GM12878 (cell line): ENCODE results near the gene SHC2. TPM values are rescaled to one million over a fixed set of nuclear protein-coding genes. Genes with fewer than 3 reads are reported as not detected.

Experiments used
- ATAC-seq: fragments of 200-7000 bp; cut with Tn5 transposase; 3 replicates; pipeline ENCODE4 v1.9.1; 2020; ENCODE audit warnings: mild to moderate bottlenecking, moderate library complexity
- BruUV-seq: library from RNA; stranded (reverse); fragments of 400-500 nt; replicated peaks from 2 replicates; lab custom pipeline; 2021; lab: Mats Ljungman, UMichigan
- CTCF ChIA-PET: fragments of 300-600 bp; sonication (Branson Sonifier 250); formaldehyde crosslinking; extraction: SDS; loops from one replicate; lab custom pipeline; 2021; ENCODE audit warnings: inconsistent platforms; lab: Yijun Ruan, JAX
- POLR2A ChIA-PET: fragments of 350-600 bp; formaldehyde crosslinking; extraction: SDS; loops from one replicate; lab custom pipeline; 2021; ENCODE audit warnings: inconsistent platforms; lab: Charles Lee
- RAD21 ChIA-PET: fragments of 300-600 bp; sonication (Branson Sonifier 250); formaldehyde crosslinking; loops from one replicate; lab custom pipeline; 2023; ENCODE audit warnings: antibody characterized with exemption; ENCODE audit not compliant: unreplicated experiment; lab: Charles Lee
- SMC1A ChIA-PET: fragments of 300-600 bp; sonication (Branson Sonifier 250); formaldehyde crosslinking; loops from one replicate; lab custom pipeline; 2023; ENCODE audit not compliant: unreplicated experiment, uncharacterized antibody; lab: Charles Lee
- DNase-seq: peaks from one replicate; pipeline ENCODE4 v3.0.0-alpha.2; 2011; ENCODE audit warnings: low read depth, low spot score
- FAIRE-seq: peaks from 3 replicates; lab custom pipeline; 2011; peaks lifted over from hg19 to GRCh38; lab: Jason Lieb, UNC
- H2AFZ ChIP-seq: 2 replicates; pipeline ENCODE4 v1.6.0; 2011; ENCODE audit warnings: low read depth, low read length, control low read depth; ENCODE audit not compliant: control insufficient read depth
- H3K27ac ChIP-seq: 2 replicates; pipeline ENCODE4 v1.5.1; 2011; ENCODE audit warnings: control low read depth; ENCODE audit not compliant: control insufficient read depth, insufficient read depth
- H3K27me3 ChIP-seq, 2 experiments: replicated peaks in 1 of 2; 2 replicates each; pipeline versions ENCODE4 v1.6.0 to v1.6.1; 2011; ENCODE audit warnings: low read length in 1 of 2; ENCODE audit not compliant: control insufficient read depth in 2 of 2, insufficient read depth in 2 of 2
- H3K36me3 ChIP-seq, 2 experiments: 2 replicates each; pipeline ENCODE4 v1.5.1; 2011; ENCODE audit warnings: low read length in 1 of 2; ENCODE audit not compliant: control insufficient read depth in 2 of 2, insufficient read depth in 2 of 2
- H3K4me1 ChIP-seq: 2 replicates; pipeline ENCODE4 v1.6.1; 2011; ENCODE audit warnings: mild to moderate bottlenecking, low read length, moderate library complexity, mixed read lengths; ENCODE audit not compliant: control insufficient read depth, insufficient read depth
- H3K4me2 ChIP-seq: 2 replicates; pipeline ENCODE4 v1.6.0; 2011; ENCODE audit warnings: control low read depth; ENCODE audit not compliant: control insufficient read depth, insufficient read depth
- H3K4me3 ChIP-seq: fragments of 200-600 bp; sonication (generic); 2 replicates; pipeline ENCODE4 v1.5.1; 2016
- H3K79me2 ChIP-seq: 2 replicates; pipeline ENCODE4 v1.6.0; 2011; ENCODE audit warnings: low read length; ENCODE audit not compliant: control insufficient read depth, insufficient read depth
- H3K9ac ChIP-seq: 2 replicates; pipeline ENCODE4 v1.8.0; 2011; ENCODE audit warnings: low read length, control low read depth, mixed read lengths; ENCODE audit not compliant: control insufficient read depth, insufficient read depth
- H3K9me3 ChIP-seq: replicated peaks from 3 replicates; pipeline ENCODE4 v1.5.1; 2011; ENCODE audit warnings: mild to moderate bottlenecking, low read length; ENCODE audit not compliant: control insufficient read depth, insufficient read depth
- H4K20me1 ChIP-seq: 2 replicates; pipeline ENCODE4 v1.6.0; 2011; ENCODE audit not compliant: control insufficient read depth, insufficient read depth
- BMI1 ChIP-seq: fragments of 450-650 bp; IDR thresholded peaks from 2 replicates; pipeline ENCODE4 v1.6.1; 2016; ENCODE audit warnings: mild to moderate bottlenecking, moderate library complexity, borderline replicate concordance
- BRCA1 ChIP-seq: IDR thresholded peaks from 2 replicates; pipeline ENCODE4 v1.6.1; 2011; ENCODE audit warnings: low read depth, low read length, improper control_type of control experiment
- CHD1 ChIP-seq: IDR thresholded peaks from 2 replicates; pipeline ENCODE4 v1.6.1; 2012; ENCODE audit warnings: low read depth, low read length, improper control_type of control experiment
- EGR1 ChIP-seq, 2 experiments: IDR thresholded peaks; 1 replicate in 1 of 2; 2 replicates in 1 of 2; pipeline ENCODE4 v1.6.1; 2011 to 2012; ENCODE audit warnings: low read depth in 2 of 2, low read length in 2 of 2, borderline replicate concordance in 1 of 2, mild to moderate bottlenecking in 1 of 2, moderate library complexity in 1 of 2
- IKZF1 ChIP-seq: fragments of 450-650 bp; conservative IDR thresholded peaks from 2 replicates; pipeline ENCODE4 v1.6.1; 2017; ENCODE audit warnings: antibody characterized with exemption, mild to moderate bottlenecking
- IRF4 ChIP-seq: IDR thresholded peaks from 2 replicates; pipeline ENCODE4 v1.6.1; 2011; ENCODE audit warnings: low read depth, low read length
- LARP7 ChIP-seq: fragments of 450-650 bp; IDR thresholded peaks from 2 replicates; pipeline ENCODE4 v1.6.1; 2017; ENCODE audit warnings: mild to moderate bottlenecking
- MTA2 ChIP-seq: fragments of 450-650 bp; IDR thresholded peaks from 2 replicates; pipeline ENCODE4 v1.6.1; 2016; ENCODE audit warnings: low read depth, mild to moderate bottlenecking, moderate library complexity
- RUNX3 ChIP-seq: IDR thresholded peaks from 2 replicates; pipeline ENCODE4 v1.6.1; 2012; ENCODE audit warnings: low read length, inconsistent platforms
- SMAD1 ChIP-seq: fragments of 450-650 bp; IDR thresholded peaks from 2 replicates; pipeline ENCODE4 v1.6.1; 2018; ENCODE audit warnings: mild to moderate bottlenecking, low read depth; ENCODE audit not compliant: partially characterized antibody
- SMAD5 ChIP-seq: IDR thresholded peaks from 2 replicates; pipeline ENCODE4 v1.6.1; 2016; ENCODE audit warnings: antibody characterized with exemption, low read depth
- ZNF24 ChIP-seq: fragments of 450-650 bp; IDR thresholded peaks from 2 replicates; pipeline ENCODE4 v1.6.1; 2017; ENCODE audit warnings: antibody characterized with exemption, mild to moderate bottlenecking
- WGBS: methylation state at CpG from one replicate; pipeline ENCODE4 v1.1.6; 2016; ENCODE audit warnings: low lambda C conversion rate; ENCODE audit not compliant: insufficient replicate concordance, insufficient coverage; ENCODE audit errors: missing lambda C conversion rate; 5-methylcytosine and 5-hydroxymethylcytosine counted together
- in situ Hi-C: fragments of 300-500 bp; cut with MboI; formaldehyde crosslinking; loops from 9 replicates; pipeline ENCODE4 v1.14.3; 2018; ENCODE audit warnings: mixed read lengths
- intact Hi-C: fragments of 100-400 bp; cut with micrococcal nuclease; formaldehyde crosslinking; loops from one replicate; pipeline ENCODE4 v1.14.2; 2022; ENCODE audit not compliant: unreplicated experiment
- polyA plus RNA-seq, 11 experiments: library from polyadenylated mRNA; depleted of rRNA in 4 of 11; unstranded in 6 of 11; stranded (reverse) in 5 of 11; fragments of >200 nt; fragmentation: Nextera tagmentation in 4 of 11; fragmentation: Illumina TruSeq in 1 of 11; extraction: Ambion mirVana in 4 of 11; extraction: Trizol in 1 of 11; gene quantifications; 1 replicate in 1 of 11; 2 replicates in 10 of 11; pipeline versions ENCODE4 v1.2.1 to v1.2.3, GENCODE V29; 2011 to 2016; ENCODE audit warnings: inconsistent platforms in 2 of 11, missing spikeins in 2 of 11, low read depth in 1 of 11
- total RNA-seq, 4 experiments: library from RNA; depleted of rRNA in 3 of 4; stranded (reverse); fragments of >200 nt in 3 of 4; fragmentation: Illumina TruSeq in 1 of 4; extraction: Trizol in 1 of 4; gene quantifications; 2 replicates each; pipeline versions ENCODE4 v1.2.1 to v1.2.3, GENCODE V29; 2013 to 2021
- TF ChIP-seq, protein P1 (sequence below): fragments of 450-650 bp; formaldehyde crosslinking; IDR thresholded peaks from 2 replicates; pipeline ENCODE4 v1.4.0; 2022; ENCODE audit warnings: mild to moderate bottlenecking, moderate library complexity
- TF ChIP-seq, protein P2 (sequence below): fragments of 450-650 bp; IDR thresholded peaks from 2 replicates; pipeline ENCODE4 v1.6.1; 2017; ENCODE audit warnings: mild to moderate bottlenecking, moderate library complexity

SHC2 gene
- total and polyA plus RNA-seq, 10 of the 15 experiments (the other 5 are each of a cell fraction or from before 2014, with no cell fraction given), result 0.08 TPM; not detected in 9

DNA sequence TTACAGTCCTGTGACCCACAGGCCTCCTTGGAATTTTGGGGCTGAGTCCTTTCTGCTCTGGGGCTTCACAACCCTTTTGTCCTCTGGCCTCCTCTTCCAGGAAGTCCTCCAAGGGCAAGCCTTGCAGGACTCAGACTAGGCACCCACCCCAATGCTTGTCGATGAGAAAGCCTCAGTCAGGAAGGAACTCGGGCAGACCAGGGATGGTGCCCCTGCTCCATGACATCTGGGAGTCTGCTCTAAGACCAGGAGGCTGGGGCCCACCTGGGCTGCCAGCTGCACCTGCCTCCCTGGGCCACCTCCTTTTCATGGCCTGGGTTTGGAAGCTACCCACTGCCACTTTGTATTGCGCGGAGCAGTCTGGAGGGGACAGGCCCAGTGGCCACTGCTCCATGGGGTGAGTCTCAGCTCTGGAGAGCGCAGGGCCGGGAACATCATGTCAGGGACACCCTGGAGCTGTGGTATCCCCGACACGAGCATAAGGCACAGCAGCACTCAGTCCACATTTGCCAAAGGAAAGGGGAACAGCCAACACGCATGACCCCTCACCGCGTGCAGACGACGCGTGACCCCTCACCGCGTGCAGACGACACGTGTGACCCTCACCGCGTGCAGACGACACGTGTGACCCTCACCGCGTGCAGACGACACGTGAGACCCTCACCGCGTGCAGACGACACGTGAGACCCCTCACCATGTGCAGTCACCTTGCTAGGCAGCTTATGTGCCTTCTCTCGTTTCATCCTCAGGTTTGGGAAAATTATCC lies 62.7 kb downstream of the SHC2 start:
- Histone ChIP-seq H3K9me3 (peaks cover 5% of the 10 kb centered on the region; the same call in 2 of the 3 replicates), H3K79me2 (no peaks in the 10 kb centered on the region), H3K4me3 (no peak overlapping the region), H3K9ac (no peak overlapping the region), H3K4me2 (no peak overlapping the region), H4K20me1 (no peaks in the 10 kb centered on the region), H3K27me3 (no peaks in the 10 kb centered on the region), H3K36me3 (no peaks in the 10 kb centered on the region), H2AFZ (no peak overlapping the region), H3K4me1 (no peaks in the 10 kb centered on the region), H3K27ac (no peak overlapping the region)
- in situ Hi-C loops (no loop called here), intact Hi-C loops (no loop called here)
- CTCF ChIA-PET, result no interaction called here
- TF ChIP-seq ZNF24 (no peak), RUNX3 (no peak), IKZF1 (no peak), CHD1 (no peak), BMI1 (no peak), EGR1 (IDR thresholded peaks at IDR 0.05; ENCODE audit: borderline replicate concordance in 1 of 2, low read depth in 2 of 2, low read length in 2 of 2) (no peak), MTA2 (no peak), SMAD5 (no peak), LARP7 (no peak), BRCA1 (no peak), IRF4 (no peak), SMAD1 (no peak)
- TF ChIP-seq, protein P1, sequence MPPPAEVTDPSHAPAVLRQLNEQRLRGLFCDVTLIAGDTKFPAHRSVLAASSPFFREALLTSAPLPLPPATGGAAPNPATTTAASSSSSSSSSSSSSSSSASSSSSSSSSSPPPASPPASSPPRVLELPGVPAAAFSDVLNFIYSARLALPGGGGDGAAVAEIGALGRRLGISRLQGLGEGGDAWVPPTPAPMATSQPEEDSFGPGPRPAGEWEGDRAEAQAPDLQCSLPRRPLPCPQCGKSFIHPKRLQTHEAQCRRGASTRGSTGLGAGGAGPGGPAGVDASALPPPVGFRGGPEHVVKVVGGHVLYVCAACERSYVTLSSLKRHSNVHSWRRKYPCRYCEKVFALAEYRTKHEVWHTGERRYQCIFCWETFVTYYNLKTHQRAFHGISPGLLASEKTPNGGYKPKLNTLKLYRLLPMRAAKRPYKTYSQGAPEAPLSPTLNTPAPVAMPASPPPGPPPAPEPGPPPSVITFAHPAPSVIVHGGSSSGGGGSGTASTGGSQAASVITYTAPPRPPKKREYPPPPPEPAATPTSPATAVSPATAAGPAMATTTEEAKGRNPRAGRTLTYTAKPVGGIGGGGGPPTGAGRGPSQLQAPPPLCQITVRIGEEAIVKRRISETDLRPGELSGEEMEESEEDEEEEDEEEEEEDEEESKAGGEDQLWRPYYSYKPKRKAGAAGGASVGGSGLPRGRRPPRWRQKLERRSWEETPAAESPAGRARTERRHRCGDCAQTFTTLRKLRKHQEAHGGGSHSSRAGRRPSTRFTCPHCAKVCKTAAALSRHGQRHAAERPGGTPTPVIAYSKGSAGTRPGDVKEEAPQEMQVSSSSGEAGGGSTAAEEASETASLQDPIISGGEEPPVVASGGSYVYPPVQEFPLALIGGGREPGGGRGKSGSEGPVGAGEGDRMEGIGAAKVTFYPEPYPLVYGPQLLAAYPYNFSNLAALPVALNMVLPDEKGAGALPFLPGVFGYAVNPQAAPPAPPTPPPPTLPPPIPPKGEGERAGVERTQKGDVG, result no peak
- TF ChIP-seq, protein P2, sequence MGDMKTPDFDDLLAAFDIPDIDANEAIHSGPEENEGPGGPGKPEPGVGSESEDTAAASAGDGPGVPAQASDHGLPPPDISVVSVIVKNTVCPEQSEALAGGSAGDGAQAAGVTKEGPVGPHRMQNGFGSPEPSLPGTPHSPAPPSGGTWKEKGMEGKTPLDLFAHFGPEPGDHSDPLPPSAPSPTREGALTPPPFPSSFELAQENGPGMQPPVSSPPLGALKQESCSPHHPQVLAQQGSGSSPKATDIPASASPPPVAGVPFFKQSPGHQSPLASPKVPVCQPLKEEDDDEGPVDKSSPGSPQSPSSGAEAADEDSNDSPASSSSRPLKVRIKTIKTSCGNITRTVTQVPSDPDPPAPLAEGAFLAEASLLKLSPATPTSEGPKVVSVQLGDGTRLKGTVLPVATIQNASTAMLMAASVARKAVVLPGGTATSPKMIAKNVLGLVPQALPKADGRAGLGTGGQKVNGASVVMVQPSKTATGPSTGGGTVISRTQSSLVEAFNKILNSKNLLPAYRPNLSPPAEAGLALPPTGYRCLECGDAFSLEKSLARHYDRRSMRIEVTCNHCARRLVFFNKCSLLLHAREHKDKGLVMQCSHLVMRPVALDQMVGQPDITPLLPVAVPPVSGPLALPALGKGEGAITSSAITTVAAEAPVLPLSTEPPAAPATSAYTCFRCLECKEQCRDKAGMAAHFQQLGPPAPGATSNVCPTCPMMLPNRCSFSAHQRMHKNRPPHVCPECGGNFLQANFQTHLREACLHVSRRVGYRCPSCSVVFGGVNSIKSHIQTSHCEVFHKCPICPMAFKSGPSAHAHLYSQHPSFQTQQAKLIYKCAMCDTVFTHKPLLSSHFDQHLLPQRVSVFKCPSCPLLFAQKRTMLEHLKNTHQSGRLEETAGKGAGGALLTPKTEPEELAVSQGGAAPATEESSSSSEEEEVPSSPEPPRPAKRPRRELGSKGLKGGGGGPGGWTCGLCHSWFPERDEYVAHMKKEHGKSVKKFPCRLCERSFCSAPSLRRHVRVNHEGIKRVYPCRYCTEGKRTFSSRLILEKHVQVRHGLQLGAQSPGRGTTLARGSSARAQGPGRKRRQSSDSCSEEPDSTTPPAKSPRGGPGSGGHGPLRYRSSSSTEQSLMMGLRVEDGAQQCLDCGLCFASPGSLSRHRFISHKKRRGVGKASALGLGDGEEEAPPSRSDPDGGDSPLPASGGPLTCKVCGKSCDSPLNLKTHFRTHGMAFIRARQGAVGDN, result no peak
- FAIRE-seq (no peak), DNase-seq (no peak), ATAC-seq (no peak)
- BruUV-seq, result no TSS peak
- SMC1A ChIA-PET, result no interaction called here
- POLR2A ChIA-PET, result no interaction called here
- WGBS, result 63% methylated on average over 31 of the region's 31 CpGs
- RAD21 ChIA-PET, result no interaction called here
